Tibial nerve (tissue), 4 donors: ENCODE measurements around the gene EGFLAM.

Source experiments
- CTCF ChIP-seq, 5 experiments: fragments of 200-600 bp in 3 of 5; fragments of 450-650 bp in 2 of 5; sonication (generic) in 3 of 5; IDR thresholded peaks; one replicate each; pipeline ENCODE4 v1.5.1; 2016 to 2019; ENCODE audit warnings: antibody characterized with exemption in 5 of 5, mild to moderate bottlenecking in 3 of 5, moderate library complexity in 2 of 5
- EP300 ChIP-seq, 2 donors: sonication (generic); formaldehyde crosslinking; IDR thresholded peaks; one replicate each; pipeline ENCODE4 v1.6.1; 2017; ENCODE audit warnings: antibody characterized with exemption in 2 of 2, mild to moderate bottlenecking in 1 of 2
- POLR2A ChIP-seq, 2 donors: fragments of 450-650 bp; IDR thresholded peaks; one replicate each; pipeline ENCODE4 v1.6.1; 2017; ENCODE audit warnings: antibody characterized with exemption in 2 of 2, mild to moderate bottlenecking in 2 of 2, moderate library complexity in 2 of 2

DNA sequence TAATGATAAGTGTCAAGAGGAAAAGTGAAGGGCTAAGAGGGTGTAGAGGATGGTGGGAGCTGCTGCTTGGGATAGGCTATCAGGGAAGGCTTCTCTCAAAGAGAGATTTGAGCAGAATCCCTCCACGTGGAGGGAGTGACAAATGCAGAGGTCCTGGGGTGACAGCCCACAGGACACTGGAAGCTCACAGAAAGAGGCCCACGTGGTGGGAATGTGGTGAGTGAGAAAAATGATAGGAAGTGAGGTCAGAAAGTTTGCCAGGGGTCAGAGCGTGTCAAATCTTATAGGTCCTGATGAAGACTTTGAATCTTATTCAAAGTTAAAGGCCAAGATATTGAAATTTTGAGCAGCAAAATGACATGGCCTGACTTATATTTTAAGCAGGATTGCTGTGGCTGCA, 125.3 kb downstream of the EGFLAM start:
- TF ChIP-seq CTCF (IDR thresholded peaks at IDR 0.05): no peak
- TF ChIP-seq POLR2A (IDR thresholded peaks at IDR 0.05): no peak
- TF ChIP-seq EP300 (IDR thresholded peaks at IDR 0.05): no peak
